CD4-positive, alpha-beta T cell treated with Interleukin-17A for 1 hour (primary cell): ENCODE measurements around the gene NFIL3.
"Not testable (repeated sequence)": the region's sequence is repeated elsewhere in the genome, so short reads cannot be mapped to it uniquely, and the experiment has no call there.

Experiments used
- DNase-seq: peaks from one replicate; pipeline ENCODE4 v3.0.0-alpha.2; 2020

NFIL3 gene

DNA sequence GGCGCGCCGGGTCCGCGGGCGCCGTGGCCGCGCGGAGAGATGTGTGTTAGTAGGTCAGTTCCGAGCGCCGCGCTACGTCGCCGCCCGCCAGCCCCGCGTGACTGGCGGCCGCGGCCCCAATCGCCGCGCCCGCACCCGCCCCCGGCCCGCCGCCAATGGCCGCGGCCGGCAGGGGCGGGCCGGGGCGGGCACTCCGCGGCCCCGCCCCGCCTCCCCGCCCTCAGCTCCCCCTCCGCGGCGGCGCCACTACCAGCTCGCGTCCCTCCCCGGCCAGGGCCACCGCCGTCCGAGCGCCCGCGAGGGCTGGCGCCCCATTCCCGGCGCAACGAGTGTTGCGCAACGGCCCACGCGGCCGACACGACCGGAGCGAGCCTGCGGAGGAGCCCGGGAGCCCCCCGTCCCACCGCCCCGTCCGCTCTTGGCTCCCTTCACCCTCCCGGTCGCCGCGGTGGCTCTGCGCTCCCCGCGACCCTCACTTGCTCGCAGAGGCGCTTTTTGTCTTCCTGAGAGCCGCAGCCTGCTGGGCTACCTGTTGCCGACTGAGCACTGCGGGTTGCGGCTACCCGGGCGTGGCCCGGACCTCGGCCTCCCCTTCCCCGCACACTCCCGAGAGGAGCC, at the start of gene NFIL3:
NFIL3 (minus strand) TSS at position 48 of the 618 bp plus-strand sequence. CDS start 13,098 bp downstream, outside the sequence.
- peak; percentile 74 for DNase-seq

GRCh38 chr9:91471524-91471923, 47.9 kb upstream of the NFIL3 start:
- DNase-seq, result not testable (repeated sequence)

GRCh38 chr9:91465420-91465819, 41.8 kb upstream of the NFIL3 start:
- no peak for DNase-seq

GRCh38 chr9:91458906-91459305, 35.3 kb upstream of the NFIL3 start:
- no peak for DNase-seq

- no peak for DNase-seq
Observed at GRCh38 chr9:91452844-91453243, 29.2 kb upstream of the NFIL3 start.

DNA sequence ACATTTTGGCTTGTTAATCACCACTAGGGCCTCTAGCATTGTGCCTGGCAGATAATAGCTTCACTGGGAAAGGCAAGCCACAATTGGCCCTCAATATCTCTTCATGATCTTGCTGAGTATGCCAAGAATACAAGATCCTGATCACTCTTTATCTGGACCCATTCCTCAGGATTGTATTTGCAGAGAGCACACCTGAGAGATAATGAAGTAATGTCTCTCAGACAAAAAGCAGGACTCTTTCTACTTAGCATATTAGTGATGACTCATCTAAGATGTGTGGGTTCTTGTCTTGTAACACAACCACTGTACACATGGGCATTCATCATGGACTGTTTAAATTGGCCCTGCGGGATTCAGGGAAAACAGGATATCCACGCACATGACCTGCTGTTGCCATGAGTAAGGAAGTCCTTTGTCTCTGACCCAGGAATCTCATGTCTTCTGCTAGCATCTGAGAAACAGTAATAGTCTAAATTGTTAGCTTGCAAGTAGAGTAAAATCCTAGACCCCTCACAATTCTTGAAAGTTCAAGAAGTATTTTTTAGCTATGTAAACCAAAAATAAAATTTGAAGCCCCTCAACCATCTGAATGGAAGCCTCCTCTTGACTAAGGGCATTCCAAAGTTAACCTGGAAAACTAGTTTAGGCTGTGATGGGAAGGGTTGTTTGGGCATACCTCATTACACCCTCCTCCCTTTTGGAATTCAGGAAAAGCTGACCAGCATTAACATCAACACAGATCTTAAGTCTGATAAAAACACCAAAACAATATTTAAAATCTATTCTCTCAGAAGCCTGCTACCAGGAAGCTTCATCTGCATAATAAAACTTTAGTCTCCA, 28.0 kb upstream of the NFIL3 start:
- no peak for DNase-seq

DNA sequence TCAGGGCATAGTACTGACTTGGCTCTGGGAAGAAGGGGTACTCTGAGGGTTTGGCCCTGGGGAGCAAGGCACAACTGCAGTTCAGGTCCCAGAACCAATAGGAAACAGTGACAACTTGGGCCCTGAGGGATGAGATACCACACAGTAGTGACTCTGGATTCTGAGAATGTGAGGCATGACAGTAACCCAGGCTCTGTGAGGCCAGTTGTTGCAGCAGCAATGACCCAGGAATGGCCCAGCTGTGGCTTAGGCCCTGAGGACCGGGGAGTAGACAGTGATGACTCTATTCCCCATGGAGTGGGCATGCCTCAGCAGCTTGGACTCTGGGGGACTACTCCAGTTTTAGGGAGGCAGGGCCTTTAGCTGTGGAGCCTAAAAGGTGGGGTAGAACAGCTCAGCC, 21.5 kb upstream of the NFIL3 start:
- DNase-seq, result no peak

DNA sequence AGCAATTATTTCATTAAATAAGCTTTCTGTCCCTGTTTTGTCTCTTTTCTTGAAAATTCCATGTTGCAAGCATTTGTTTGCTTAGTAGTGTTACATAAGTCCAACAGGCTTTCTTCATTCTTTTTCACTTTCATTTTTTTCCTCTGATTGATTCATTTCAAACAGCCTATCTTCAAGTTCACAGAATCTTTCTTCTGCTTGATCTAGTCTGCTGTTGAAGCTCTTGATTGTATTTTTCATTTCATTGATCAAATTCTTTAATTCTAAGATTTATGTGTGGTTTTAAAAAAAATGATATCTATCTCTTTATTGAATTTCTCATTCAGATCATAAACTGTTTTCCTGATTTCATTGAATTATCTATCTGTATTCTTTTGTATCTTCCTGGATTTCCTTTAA, 20.4 kb upstream of the NFIL3 start:
- no peak for DNase-seq

- no peak for DNase-seq
Observed at GRCh38 chr9:91443321-91443993, 19.8 kb upstream of the NFIL3 start.

- no peak for DNase-seq
Observed at GRCh38 chr9:91436841-91437240, 13.2 kb upstream of the NFIL3 start.

- peak; percentile 39 for DNase-seq
Observed at GRCh38 chr9:91433180-91433579, 9.5 kb upstream of the NFIL3 start.

- no peak for DNase-seq
Observed at GRCh38 chr9:91431485-91431884, 7.9 kb upstream of the NFIL3 start.

- DNase-seq, result no peak
Observed at GRCh38 chr9:91429501-91429900, 5.9 kb upstream of the NFIL3 start.

- DNase-seq, result no peak
Observed at GRCh38 chr9:91428927-91429351, 5.3 kb upstream of the NFIL3 start.

- no peak for DNase-seq
Observed at GRCh38 chr9:91428436-91428835, 4.8 kb upstream of the NFIL3 start.

DNA sequence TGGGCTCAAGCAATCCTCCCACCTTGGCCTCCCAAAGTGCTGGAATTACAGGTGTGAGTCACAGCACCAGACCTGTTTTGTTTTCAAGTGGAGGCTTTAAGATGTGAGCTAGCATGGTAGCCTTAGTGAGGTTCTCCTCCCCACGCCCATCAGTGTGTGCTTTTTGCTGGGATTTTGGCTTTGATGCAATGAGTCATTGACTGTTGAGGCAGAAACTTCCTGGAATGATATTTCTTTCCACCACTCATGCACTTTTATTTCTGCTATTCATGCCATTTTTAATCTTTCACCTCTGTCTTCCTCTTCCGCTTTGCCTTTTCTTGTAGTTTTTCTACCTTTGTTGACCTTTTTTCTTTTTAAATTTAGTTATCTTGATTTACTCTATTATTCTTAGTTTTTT, 4.2 kb upstream of the NFIL3 start:
- DNase-seq, result no peak

GRCh38 chr9:91426123-91426745, 2.6 kb upstream of the NFIL3 start:
- DNase-seq, result peak; percentile 62

DNA sequence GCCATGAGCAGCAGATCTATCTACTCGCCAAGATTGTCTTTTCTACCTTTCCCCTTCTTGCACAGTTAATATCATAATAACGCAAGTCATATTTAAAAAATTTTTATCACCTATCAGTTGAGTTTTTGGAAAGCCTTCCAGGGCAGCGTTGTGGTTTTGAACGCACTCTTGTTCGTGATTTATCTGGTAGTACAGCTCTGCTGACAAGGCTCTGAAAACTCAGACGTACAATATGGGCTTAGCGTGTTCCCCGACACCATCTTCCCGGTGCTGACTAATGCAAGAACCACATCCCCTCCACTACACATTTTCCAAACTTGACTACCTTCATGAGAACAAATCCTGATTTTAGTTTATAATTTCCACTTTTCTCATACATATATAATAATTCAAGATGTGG, 1.6 kb upstream of the NFIL3 start:
- DNase-seq, result no peak

GRCh38 chr9:91424403-91425176, 958 bp upstream of the NFIL3 start:
- DNase-seq, result peak; percentile 68

DNA sequence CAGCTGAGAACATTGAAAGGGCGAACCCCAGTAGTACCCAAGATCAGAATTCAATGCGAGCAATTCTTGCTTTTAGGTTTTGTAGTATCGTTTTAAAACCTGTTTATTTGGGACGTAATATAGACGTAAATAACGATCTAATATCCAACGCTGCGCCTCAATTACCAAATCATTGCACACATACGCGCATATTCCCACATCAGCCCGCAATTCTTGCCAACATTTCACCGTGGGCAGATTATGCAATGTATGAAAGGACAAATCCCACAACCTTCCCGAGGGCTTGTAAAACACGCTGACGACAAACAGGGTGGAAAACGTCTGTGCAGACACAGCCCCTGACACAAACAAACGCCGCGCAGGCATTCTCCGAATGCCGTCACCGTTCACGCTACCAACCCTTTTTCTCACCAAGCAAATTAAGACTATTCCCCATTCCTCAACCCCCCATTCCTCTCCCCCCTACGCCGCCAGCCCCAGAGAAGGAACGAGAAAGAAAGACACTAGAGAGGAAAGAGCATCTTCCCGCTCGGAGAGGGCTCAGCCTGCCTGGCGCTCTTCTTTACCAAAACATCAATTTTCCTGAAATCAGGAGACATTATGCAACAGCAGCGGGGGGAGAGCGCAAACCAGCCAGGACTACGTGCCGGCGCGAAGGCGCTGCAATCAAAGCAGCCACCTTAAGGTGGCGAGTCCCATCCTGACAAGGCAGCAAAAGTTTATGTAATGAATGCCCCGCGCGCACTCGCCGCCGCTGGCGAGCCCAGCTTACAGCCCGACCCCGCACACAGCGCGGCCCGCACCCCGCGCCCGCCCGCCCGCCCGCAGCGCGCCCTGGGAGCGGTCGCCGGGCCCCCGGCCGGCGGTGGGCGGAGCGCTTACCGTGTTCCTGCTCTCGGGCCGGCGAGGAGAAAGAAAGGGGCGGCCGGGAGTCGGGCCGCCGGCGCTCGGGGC, 597 bp downstream of the NFIL3 start:
- DNase-seq, result peak; percentile 66
